WERI-Rb-1 (cell line): ENCODE results near the gene SRCIN1.

ENCODE experiments used
- DNase-seq: peaks from one replicate; pipeline ENCODE4 v3.0.0-alpha.2; 2020
- H3K27ac ChIP-seq: fragments of 250-450 bp; sonication (Bioruptor Pico); 2 replicates; pipeline ENCODE4 v1.5.1; 2020; ENCODE audit warnings: mild to moderate bottlenecking, moderate library complexity
- H3K27me3 ChIP-seq: fragments of 250-450 bp; sonication (Bioruptor Pico); 2 replicates; pipeline ENCODE4 v1.5.1; 2021; ENCODE audit warnings: mild to moderate bottlenecking, low read depth, moderate library complexity; ENCODE audit not compliant: insufficient read depth, severe bottlenecking
- H3K36me3 ChIP-seq: fragments of 250-450 bp; sonication (Bioruptor Pico); 2 replicates; pipeline ENCODE4 v1.5.1; 2020; ENCODE audit warnings: mild to moderate bottlenecking, moderate library complexity
- H3K4me3 ChIP-seq: 2 replicates; pipeline ENCODE4 v1.5.1; 2011; ENCODE audit warnings: low read depth, mild to moderate bottlenecking, control low read depth, low read length
- H3K9me3 ChIP-seq: fragments of 250-450 bp; sonication (Bioruptor Pico); 2 replicates; pipeline ENCODE4 v1.5.1; 2021; ENCODE audit warnings: mild to moderate bottlenecking, moderate library complexity; ENCODE audit not compliant: severe bottlenecking
- TF ChIP-seq, protein P1 (sequence below): IDR thresholded peaks from 2 replicates; pipeline ENCODE4 v1.5.1; 2011; ENCODE audit warnings: low read depth, mild to moderate bottlenecking, control low read depth, inconsistent platforms, low read length

Gene SRCIN1

DNA sequence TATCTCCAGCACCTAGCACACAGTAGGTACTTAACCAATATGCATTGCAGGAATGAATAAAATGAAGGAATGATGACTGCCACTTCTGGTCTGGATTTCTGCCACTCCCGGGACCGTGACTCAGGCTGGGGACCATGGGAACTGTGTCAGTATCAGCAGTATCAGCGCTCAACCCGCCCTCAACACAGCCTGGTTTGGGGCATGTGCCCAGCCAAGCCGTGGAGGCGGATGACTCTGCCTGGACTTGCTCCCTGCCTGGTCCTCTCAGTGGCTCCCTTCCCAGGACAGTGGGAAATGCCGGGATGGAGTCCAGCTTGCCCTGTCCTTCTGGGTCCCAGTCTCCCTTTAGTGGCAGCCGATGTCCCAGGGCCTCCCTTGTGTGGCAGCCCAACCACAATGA is 55.1 kb downstream of the SRCIN1 start:
- Histone ChIP-seq H3K36me3 (peaks cover 3% of the 10 kb centered on the region; the same call in 1 of the 2 replicates), H3K27ac (no peak overlapping the region), H3K27me3 (no peaks in the 10 kb centered on the region), H3K9me3 (no peaks in the 10 kb centered on the region), H3K4me3 (no peak overlapping the region)
- no peak for DNase-seq
- TF ChIP-seq, protein P1, sequence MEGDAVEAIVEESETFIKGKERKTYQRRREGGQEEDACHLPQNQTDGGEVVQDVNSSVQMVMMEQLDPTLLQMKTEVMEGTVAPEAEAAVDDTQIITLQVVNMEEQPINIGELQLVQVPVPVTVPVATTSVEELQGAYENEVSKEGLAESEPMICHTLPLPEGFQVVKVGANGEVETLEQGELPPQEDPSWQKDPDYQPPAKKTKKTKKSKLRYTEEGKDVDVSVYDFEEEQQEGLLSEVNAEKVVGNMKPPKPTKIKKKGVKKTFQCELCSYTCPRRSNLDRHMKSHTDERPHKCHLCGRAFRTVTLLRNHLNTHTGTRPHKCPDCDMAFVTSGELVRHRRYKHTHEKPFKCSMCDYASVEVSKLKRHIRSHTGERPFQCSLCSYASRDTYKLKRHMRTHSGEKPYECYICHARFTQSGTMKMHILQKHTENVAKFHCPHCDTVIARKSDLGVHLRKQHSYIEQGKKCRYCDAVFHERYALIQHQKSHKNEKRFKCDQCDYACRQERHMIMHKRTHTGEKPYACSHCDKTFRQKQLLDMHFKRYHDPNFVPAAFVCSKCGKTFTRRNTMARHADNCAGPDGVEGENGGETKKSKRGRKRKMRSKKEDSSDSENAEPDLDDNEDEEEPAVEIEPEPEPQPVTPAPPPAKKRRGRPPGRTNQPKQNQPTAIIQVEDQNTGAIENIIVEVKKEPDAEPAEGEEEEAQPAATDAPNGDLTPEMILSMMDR = no peak

DNA sequence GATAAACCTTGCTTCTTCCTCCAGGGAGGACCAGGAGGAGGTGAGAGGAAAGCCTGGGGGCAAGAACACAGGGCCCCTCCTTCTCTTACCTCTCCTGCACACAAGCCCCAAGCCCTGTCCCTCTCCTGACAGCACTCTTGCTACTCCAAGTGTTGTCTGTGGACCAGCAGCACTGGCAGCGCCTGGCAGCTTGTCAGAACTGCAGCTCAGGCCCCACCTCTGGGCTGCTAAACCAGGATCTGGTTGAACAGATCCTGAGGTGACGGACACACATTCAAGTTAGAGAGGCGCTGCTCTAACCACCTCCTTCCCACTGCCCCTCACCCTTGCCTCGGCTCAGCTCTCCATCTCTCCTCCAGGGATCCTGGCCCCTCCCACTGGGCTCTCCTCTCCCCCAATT is 56.5 kb downstream of the SRCIN1 start:
- TF ChIP-seq, protein P1 = no peak
- Histone ChIP-seq H3K36me3 (peaks cover 3% of the 10 kb centered on the region; the same call in 1 of the 2 replicates), H3K27me3 (no peaks in the 10 kb centered on the region), H3K9me3 (no peaks in the 10 kb centered on the region), H3K27ac (no peak overlapping the region), H3K4me3 (no peak overlapping the region)
- no peak for DNase-seq

- no peak for DNase-seq
These were observed 58.3 kb downstream of the SRCIN1 start for GRCh38 chr17:38547444-38547843.

DNA sequence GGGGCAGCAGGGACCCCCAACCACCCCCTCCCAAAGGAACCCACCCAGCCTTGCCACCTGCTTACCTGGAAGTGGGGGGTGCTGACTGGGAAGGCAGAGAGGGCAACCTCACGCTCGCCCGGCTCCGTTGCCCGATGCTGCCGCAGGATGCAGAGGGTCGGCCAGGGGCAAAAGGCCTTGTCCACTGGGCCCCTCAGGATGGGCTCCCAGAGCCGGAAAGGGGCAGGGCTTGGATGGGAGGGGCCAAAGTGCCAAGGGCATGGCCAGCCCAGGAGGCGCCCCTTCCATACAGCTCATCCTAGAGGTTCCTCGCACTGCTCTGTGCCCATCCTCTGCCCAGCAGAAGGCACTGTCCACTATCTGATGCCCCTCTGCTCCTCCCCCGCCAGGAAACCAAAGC is 59.4 kb downstream of the SRCIN1 start:
- peaks cover 3% of the 10 kb centered on the region; the same call in 1 of the 2 replicates for H3K36me3 ChIP-seq
- no peaks in the 10 kb centered on the region for H3K27me3 ChIP-seq
- DNase-seq = no peak
- H3K9me3 ChIP-seq = no peaks in the 10 kb centered on the region
- TF ChIP-seq, protein P1 = no peak
- H3K4me3 ChIP-seq = no peak overlapping the region
- no peak overlapping the region for H3K27ac ChIP-seq

More at GRCh38 chr17:38547444-38547843, 58.3 kb downstream of the SRCIN1 start:
- H3K36me3 ChIP-seq = peaks cover 3% of the 10 kb centered on the region; the same call in 1 of the 2 replicates
- TF ChIP-seq, protein P1 = no peak
- no peaks in the 10 kb centered on the region for H3K9me3 ChIP-seq
- no peak overlapping the region for H3K27ac ChIP-seq
- H3K4me3 ChIP-seq = no peak overlapping the region
- H3K27me3 ChIP-seq = no peaks in the 10 kb centered on the region

DNA sequence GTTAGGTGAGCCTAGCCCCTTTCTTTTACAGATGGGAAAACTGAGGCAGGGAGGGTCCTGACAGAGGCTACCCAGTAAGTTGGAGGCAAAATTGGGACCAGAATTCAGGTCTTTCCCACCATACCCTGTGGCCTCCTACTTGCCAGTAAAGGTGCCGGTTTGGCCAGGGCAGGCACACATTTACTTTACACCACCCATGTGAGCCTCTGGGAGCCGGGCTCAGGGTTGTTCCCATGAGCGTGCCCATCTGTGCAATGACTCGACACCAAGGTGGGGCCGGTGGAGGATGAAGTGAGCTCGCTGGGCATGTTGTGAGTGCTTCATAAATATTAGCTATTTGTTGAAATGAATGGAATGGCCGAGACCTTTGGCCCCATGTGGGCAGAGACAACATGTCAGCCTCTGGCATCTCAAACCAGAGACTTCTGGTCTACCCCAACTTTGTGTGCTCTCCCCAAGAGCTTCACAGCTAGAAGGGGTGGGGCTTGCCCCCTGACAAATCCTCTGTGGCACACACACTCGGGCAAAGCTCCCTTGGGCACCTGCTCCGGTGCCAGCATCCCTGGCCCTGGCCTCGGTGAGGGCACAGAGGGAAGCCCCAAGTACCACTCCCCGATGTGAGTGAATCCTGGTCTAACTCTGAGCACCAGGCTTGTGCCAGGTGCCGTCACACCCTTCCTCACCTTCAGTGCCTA is 60.1 kb downstream of the SRCIN1 start:
- no peak overlapping the region for H3K27ac ChIP-seq
- no peak overlapping the region for H3K4me3 ChIP-seq
- peaks cover 3% of the 10 kb centered on the region; the same call in 1 of the 2 replicates for H3K36me3 ChIP-seq
- no peaks in the 10 kb centered on the region for H3K9me3 ChIP-seq
- H3K27me3 ChIP-seq = no peaks in the 10 kb centered on the region
- TF ChIP-seq, protein P1 = no peak
- no peak for DNase-seq

DNA sequence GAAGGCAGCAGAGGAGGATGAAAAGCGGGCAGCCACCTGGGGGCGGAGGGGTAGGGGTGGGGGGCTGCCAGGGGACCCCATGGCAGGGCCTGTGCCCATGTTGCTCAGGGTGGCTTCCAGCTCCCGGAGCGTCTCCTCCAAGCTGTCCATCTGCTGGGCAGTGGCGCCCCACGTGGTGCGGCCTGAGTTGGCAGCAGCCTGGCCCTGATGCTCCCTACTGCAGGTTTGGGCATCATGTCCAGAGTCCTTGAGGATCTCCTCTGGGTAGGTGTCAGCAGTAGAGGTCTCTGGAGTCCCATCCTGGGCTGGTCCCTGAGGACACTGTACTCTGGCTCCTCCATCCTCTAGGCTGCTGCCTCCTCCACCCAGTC is 60.9 kb downstream of the SRCIN1 start:
- Histone ChIP-seq H3K27me3 (no peaks in the 10 kb centered on the region), H3K27ac (no peak overlapping the region), H3K4me3 (no peak overlapping the region), H3K36me3 (peaks cover under 1% of the 10 kb centered on the region; the same call in 1 of the 2 replicates), H3K9me3 (no peaks in the 10 kb centered on the region)
- no peak for DNase-seq
- TF ChIP-seq, protein P1 = no peak
